Posterior cingulate gyrus (tissue), 11 donors: ENCODE measurements around the gene IL12RB2.
"Not testable (repeated sequence)": the region's sequence is repeated elsewhere in the genome, so short reads cannot be mapped to it uniquely, and the experiment has no call there.

Experiments
- DNase-seq, 10 donors: peaks; one replicate each; pipeline versions ENCODE4 v3.0.0 to v3.0.0-alpha.2; 2020 to 2021; ENCODE audit warnings: mixed read lengths in 3 of 10
- intact Hi-C: fragments of 100-400 bp; cut with DNase I; formaldehyde crosslinking; loops from one replicate; pipeline ENCODE4 v1.15.1; 2023

IL12RB2 gene

GRCh38 chr1:67390041-67390887 is 82.6 kb downstream of the IL12RB2 start:
- no peak for DNase-seq
- intact Hi-C loops, result no loop called here

- peak in 6 of 10 donors; percentile 8 to 88 (median 54) for DNase-seq
Measured at GRCh38 chr1:67393240-67393639, 85.6 kb downstream of the IL12RB2 start.

GRCh38 chr1:67393737-67394136 is 86.1 kb downstream of the IL12RB2 start:
- DNase-seq, result no peak
- intact Hi-C loops, result no loop called here

More at GRCh38 chr1:67393240-67393639, 85.6 kb downstream of the IL12RB2 start:
- intact Hi-C loops, result no loop called here

- DNase-seq, result no peak
- intact Hi-C loops, result no loop called here
Measured at GRCh38 chr1:67394548-67394947, 86.9 kb downstream of the IL12RB2 start.

- intact Hi-C loops, result no loop called here
- DNase-seq, result no peak
Measured at GRCh38 chr1:67399199-67399993, 91.7 kb downstream of the IL12RB2 start.

- intact Hi-C loops, DNase-seq: not testable (repeated sequence)
Measured at GRCh38 chr1:67400029-67400786, 92.5 kb downstream of the IL12RB2 start.

- intact Hi-C loops, result no loop called here
- no peak for DNase-seq
Measured at GRCh38 chr1:67401443-67401842, 93.8 kb downstream of the IL12RB2 start.

GRCh38 chr1:67404212-67404620 is 96.5 kb downstream of the IL12RB2 start:
- intact Hi-C loops, result no loop called here
- no peak for DNase-seq

- intact Hi-C loops, result no loop called here
Measured at GRCh38 chr1:67405473-67406245, 98.0 kb downstream of the IL12RB2 start.

GRCh38 chr1:67407498-67407897 is 99.8 kb downstream of the IL12RB2 start:
- no peak for DNase-seq
- intact Hi-C loops, result no loop called here

More at GRCh38 chr1:67405473-67406245, 98.0 kb downstream of the IL12RB2 start:
- DNase-seq, result no peak

GRCh38 chr1:67408148-67408547 is 100.5 kb downstream of the IL12RB2 start:
- no peak for DNase-seq
- intact Hi-C loops, result no loop called here

GRCh38 chr1:67413101-67413500 is 105.4 kb downstream of the IL12RB2 start:
- intact Hi-C loops, DNase-seq: not testable (repeated sequence)

GRCh38 chr1:67414574-67414973 is 106.9 kb downstream of the IL12RB2 start:
- no peak for DNase-seq
- intact Hi-C loops, result no loop called here

GRCh38 chr1:67415041-67415440 is 107.4 kb downstream of the IL12RB2 start:
- no peak for DNase-seq

GRCh38 chr1:67417733-67418132 is 110.1 kb downstream of the IL12RB2 start:
- DNase-seq, intact Hi-C loops: not testable (repeated sequence)

More at GRCh38 chr1:67415041-67415440, 107.4 kb downstream of the IL12RB2 start:
- intact Hi-C loops, result no loop called here

GRCh38 chr1:67418839-67419586 is 111.3 kb downstream of the IL12RB2 start:
- DNase-seq, result no peak
- intact Hi-C loops, result no loop called here

GRCh38 chr1:67420835-67421492 is 113.3 kb downstream of the IL12RB2 start:
- intact Hi-C loops, result loop anchor here (10.0 kb wide), 1 partner anchor 84 kb away; no protein-coding TSS in a partner anchor
- DNase-seq, result no peak

- intact Hi-C loops, result loop anchor here (10.0 kb wide), 1 partner anchor 77 kb away; no protein-coding TSS in a partner anchor
- no peak for DNase-seq
Measured at GRCh38 chr1:67427465-67427864, 119.8 kb downstream of the IL12RB2 start.
